GM18505 (cell line): Measurements from ENCODE around the gene DNASE1L2.

Source experiments
- ATAC-seq: cut with Tn5 transposase; IDR thresholded peaks from one replicate; pipeline ENCODE4 v1.9.1; 2021; ENCODE audit not compliant: unreplicated experiment
- POLR2A ChIP-seq: IDR thresholded peaks from 4 replicates; pipeline ENCODE4 v1.6.1; 2011; ENCODE audit warnings: borderline replicate concordance; ENCODE audit not compliant: insufficient read depth, insufficient read length; ENCODE audit errors: extremely low read depth

DNASE1L2 gene

DNA sequence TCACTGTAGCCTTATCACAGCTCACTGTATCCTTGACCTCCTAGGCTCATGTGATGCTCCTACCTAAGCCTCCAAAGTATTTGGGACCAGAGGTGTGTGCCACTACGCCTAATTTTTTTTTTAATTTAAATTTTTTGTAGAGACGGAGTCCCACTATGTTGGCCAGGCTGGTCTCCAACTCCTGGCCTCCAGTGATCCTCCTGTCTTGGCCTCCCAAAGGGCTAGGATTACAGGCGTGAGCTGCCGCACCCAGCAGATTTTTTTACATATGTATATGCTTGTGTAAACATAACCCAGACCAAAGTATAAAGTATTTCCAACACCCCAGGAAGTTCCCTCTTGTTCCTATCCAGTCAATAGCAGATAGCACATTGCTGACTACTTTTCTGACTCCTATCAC lies 19.9 kb upstream of the DNASE1L2 start:
- TF ChIP-seq POLR2A: no peak
- ATAC-seq: no peak

DNA sequence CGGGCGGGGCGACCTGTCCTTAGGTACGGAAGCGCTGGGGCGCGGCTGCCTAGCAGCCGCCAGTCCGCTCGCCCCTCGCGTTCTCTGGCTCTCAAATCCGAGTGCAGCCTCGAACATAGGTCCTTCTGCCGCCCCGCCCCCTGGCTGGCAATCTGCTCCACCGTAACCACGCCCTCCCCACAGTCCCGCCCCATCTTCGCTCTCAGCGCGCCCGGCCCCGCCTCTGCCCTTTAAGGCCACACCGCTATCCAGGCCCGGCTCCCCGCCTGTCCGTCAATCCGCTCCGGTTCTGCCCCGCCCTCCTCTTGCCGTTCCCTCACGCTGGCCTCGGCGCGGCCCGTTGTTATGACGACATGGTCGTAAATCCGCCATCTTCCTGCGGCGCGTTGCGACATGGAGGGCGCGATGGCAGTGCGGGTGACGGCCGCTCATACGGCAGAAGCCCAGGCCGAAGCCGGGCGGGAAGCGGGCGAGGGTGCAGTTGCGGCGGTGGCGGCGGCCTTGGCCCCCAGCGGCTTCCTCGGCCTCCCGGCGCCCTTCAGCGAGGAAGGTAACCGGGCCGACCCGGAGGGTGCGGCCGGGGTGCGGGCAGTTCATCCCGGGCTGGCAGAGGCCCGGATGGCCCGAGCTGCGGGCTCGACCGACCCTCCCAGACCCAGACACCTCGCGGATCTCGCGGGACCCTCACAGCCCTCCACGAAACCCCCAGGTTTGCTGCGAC lies 12.9 kb upstream of the DNASE1L2 start, which contains the start of gene E4F1:
E4F1 (plus strand) TSS at position 371 of the 721 bp plus-strand sequence; CDS start at position 394, 23 bp downstream.
- ATAC-seq: peak; percentile 92
- TF ChIP-seq POLR2A: peak; percentile 97

DNA sequence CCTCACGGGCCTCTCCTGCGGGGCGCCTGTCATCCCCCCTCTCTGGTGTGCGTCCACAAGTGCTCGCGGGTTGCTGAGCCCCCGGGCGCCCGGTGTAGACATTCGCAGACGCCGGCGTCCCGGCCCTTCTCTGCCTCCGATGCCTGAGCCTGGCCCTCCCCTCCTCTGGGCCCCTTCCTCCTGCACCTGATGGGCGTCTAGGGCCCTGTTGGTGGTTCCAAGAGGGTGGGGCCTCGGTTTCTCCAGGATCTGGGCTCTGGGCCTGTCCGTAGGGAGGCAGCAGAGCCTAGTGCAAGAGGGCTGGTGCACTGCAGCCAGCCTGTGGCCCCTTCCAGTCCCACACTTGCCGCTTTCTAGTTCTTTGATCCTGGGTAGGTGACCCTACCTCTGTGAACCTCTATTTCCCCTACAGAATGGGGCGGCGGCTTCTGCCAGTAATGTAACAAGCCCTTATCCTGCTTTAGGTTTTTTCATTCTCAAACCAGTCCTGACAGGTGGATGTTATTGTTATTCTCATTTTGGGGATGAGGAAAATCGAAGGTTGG lies 12.2 kb upstream of the DNASE1L2 start:
- ATAC-seq: peak; percentile 23
- TF ChIP-seq POLR2A: no peak

DNA sequence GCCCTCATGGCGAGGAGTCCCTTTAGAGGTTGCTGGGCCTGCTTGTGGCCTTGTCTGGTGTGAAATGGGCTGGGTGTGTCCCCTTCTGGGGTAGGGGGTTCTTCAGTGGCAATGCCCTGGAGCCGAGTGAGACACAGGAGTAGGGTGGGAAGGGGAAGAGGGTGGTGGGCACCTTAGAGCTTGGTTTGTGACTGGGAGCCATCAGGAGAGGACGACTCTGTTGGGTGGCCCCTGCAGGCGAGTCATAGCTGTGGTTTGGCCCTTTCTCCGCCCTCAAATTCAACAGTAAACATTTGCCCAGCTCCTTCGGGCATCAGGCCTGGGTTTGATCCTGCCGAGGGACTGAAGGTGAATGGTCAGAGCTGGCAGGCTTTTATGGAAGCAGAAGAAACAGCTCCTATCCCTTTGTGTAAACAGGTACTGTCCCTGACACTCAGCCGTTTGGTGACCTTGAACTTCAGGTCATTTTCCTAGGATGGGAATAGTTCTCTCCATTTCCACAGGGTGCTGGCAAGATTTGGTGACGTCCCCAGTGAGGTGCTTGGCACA lies 9.9 kb upstream of the DNASE1L2 start:
- TF ChIP-seq POLR2A: no peak
- ATAC-seq: no peak

DNA sequence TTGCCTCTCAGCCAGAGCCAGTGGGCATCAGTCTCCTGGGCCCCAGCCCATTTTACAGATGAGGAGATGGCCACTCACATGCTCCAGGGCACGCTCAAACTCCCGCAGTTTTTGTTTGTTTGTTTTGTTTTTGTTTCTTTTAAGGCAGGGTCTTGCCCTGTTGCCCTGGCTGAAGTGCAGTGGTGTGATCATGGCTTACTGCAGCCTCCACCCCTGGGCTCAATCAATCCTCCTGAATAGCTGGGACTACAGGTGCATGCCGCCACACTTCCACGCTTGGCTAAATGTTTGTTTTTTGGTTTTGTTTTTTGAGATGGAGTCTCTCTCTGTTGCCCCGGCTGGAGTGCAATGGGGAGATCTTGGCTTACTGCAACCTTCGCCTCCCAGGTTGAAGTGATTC lies 9.3 kb upstream of the DNASE1L2 start:
- TF ChIP-seq POLR2A: no peak
- no peak for ATAC-seq

DNA sequence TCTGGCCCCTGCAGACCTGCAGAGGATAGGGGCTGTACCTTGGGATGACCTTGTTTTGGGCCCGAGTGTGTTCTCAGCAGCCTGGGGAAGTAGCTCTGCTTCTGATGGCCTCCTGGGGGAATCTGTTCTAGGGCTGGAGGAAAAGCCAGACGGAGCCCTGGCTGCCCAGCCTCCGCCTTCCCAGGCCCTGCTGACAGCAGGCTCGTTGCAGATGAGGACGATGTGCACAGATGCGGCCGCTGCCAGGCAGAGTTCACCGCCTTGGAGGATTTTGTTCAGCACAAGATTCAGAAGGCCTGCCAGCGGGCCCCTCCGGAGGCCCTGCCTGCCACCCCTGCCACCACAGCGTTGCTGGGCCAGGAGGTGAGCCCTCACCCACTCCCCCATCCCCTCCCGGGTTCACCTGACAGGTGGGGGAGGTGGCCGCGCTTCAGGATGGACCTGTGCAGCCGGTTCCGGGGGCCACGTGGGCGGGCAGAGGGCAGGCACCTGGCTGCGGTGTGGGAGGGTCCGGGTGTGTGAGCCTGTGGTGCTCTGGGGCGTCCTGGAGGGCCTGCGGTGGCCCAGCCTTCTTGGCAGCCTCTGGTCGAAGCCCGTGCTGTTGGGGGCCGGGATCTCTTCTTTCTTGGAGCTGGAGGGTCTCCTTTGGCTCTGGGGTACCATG lies 8.0 kb upstream of the DNASE1L2 start:
- no peak for TF ChIP-seq POLR2A
- ATAC-seq: no peak

DNA sequence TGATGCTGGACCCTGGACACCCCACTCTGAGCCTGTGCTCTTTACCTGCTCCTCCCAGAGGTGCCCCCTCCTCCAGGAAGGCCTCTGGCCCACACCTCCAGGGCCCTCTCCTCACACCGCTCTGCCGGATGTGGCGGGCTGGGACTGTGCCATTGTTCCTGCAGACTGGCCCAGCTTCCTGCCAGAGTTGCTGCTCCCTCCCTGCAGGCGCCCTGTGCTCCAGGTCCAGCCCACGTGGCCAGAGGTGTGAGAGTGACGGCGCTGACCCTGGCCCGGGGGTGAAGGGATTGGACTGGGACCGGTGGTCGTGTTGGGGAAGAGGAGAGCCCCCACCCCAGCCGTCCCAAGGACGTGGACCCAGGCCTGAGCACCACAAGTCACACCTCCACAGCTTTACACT lies 7.2 kb upstream of the DNASE1L2 start:
- ATAC-seq: no peak

DNA sequence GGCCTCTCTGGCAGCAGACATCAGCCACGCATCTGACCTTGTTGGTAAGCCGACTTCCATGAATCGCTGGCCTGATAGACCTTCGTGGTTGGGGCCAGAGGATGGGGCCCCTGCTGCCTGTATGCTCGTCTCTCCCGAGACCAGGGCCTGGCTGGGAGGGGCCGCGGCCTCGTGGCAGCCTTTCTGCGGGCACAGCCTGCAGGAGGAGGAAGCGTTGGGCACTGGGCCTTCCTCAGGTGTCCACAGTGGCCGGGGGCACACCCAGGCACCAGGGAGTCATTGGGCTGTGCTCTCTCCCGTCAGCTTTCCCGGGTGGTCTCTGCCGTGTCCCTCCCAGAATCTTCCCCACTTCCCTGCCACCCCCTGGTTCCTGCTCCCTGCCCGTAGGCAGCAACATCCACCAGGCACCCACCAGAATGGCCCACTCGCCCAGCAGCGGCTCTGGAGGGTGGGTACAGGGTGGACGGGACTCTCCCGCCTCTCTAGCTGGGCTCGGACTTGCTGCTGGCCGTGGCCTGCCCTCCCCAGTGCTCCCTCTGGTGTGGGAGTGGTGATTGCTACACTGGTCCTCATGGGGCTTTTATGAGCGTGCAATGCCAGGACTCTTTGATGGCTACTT lies 6.5 kb upstream of the DNASE1L2 start:
- TF ChIP-seq POLR2A: no peak
- ATAC-seq: no peak

More for the DNA sequence above, 7.2 kb upstream of the DNASE1L2 start:
- TF ChIP-seq POLR2A: no peak

DNA sequence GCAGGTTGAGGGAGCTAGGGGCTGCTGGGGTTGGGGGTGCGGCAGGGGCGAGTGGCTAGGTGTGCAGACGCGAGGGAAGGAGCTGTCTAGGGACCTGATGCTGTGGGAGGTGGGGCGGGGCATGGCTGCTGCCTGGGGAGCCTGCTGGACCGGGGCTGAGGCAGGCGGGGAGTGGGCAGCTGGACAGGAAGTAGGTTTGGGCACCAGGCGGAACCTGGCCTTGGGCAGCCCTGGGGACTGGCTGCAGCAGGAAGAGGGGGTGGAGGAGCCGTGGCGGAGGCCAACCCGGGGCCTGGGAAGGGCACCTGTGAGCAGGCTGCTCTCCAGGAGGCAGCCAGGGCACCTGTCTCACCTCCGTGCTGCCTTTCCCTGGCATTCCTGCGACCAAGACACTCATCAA lies 5.9 kb upstream of the DNASE1L2 start:
- ATAC-seq: no peak
- no peak for TF ChIP-seq POLR2A

DNA sequence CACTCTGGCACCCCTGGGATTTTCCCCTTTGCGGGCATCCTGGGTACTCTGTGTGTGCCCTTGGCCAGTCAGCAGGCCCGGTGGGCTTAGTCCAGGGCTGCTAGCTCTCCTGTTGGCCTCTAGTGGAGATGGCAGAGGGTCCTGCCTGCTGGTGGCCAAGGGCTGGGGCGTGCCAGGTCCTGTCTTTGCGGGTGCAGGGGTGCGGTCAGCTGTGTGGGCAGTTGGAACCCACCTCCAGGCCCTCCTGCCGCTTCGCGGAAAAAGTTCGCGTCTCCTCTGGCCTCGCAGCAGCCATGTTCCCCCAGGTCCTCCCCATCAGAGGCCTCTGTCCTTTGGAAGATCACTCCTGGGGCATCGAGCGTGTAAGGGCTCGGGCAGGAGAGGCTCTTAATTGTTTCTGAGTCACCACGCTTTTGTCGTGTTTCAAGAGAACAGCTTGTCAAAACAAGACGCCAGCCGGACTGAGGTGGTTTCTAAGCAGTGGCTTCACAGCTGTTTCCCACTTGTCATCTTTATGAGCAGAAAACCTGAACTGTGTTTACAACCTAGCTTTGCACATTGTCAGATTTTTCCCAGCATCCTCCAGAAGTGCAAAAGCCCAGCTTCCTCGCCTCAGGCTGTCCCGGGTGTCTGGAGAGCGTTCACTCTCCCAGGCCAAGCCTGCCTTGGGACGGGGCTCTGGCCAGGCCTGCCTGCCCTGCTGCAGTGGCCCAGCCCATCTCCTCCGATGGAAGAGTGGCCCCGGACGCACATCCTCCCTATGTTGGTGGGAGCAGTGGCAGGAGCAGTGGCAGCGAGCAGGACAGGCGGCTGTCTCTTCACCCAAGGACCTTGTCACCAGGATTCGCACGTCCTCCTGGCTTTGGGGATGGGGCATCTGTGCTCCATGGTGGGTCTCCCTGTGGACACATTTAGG lies 5.0 kb upstream of the DNASE1L2 start:
- no peak for ATAC-seq
- TF ChIP-seq POLR2A: no peak

DNA sequence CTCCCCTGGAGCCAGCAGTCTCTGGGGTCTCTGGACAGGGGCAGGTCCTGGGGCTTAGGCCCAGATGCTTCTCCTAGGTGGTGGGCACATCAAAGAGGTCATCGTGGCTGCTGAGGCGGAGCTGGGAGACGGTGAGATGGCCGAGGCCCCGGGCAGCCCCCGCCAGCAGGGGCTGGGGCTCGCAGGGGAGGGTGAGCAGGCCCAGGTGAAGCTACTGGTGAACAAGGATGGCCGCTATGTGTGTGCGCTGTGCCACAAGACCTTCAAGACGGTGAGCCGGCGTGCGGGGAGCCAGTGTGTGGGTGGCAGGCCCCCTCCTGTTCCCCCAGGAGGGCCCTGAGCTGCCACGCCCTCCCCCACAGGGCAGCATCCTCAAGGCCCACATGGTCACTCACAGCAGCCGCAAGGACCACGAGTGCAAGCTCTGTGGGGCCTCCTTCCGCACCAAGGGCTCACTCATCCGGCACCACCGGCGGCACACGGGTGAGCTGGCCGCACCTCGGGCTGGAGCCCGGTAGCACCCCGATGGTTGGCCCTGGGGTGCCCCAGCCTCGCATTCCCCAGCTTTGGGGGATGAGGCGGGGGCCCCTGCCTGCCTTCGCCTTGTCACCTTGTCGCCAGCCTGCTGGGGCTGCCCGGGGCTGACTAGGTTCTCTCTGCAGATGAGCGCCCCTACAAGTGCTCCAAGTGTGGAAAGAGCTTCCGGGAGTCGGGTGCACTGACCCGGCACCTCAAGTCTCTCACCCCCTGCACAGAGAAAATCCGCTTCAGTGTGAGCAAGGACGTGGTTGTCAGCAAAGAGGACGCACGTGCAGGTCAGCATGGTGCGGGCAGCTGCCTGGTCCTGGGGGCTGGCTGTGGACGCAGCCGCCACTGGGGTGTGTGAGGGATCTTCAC lies 3.9 kb upstream of the DNASE1L2 start:
- no peak for TF ChIP-seq POLR2A
- no peak for ATAC-seq
